NCI-H446 (cell line): ENCODE measurements around the gene MLPH.

ENCODE experiments used
- DNase-seq, 2 experiments: peaks; one replicate each; lab custom pipeline; 2025; lab: John Stamatoyannopoulos, UW

MLPH gene

DNA sequence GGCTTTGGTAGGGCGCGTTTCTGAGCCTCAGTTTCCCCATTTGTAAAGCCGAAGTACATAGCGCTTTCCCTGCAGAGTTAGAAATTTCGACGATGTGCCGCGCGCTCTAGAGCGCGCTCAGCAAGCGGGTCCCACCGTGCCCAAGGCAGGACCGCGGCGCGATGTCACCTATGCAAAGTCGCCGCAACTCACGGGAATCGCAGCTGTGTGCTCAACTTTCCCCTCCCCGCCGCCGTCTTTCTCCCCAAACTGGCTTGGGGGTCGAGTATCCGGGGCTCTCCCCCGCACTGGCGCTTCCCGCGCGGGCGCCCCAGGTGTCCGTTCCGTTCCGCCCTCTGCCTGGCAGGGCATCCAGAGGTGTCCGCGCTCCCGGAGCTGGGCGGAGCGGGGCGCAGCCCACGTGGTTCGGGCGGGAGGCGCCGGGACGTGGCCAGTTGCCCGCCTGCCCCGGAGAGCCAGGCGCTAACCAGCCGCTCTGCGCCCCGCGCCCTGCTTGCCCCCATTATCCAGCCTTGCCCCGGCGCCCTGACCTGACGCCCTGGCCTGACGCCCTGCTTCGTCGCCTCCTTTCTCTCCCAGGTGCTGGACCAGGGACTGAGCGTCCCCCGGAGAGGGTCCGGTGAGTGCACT, at the start of gene MLPH:
Gene MLPH (plus strand): TSS at position 433 of the 630 bp plus-strand sequence. CDS start 6,176 bp downstream, outside the sequence.
- no peak for DNase-seq

DNA sequence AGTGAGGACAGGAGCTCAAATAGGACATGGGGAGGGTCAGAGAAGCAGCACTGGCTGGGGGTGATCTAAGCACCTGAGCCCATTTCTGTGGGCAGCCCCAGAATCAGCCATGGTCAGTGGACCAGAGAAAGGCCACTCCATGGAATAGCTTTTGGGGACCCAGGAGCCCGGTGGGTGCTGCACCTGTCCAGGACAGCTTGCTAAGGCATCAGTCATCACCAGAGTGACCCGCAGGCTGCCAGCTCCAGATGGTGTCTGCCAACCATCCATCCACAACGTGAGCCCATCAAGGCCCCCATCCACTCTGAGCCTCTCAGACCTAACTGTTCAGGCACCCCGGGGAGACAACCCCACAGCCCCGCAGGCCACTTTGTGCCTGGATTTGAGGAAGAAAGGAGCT, 49.5 kb upstream of the MLPH start:
- no peak for DNase-seq

DNA sequence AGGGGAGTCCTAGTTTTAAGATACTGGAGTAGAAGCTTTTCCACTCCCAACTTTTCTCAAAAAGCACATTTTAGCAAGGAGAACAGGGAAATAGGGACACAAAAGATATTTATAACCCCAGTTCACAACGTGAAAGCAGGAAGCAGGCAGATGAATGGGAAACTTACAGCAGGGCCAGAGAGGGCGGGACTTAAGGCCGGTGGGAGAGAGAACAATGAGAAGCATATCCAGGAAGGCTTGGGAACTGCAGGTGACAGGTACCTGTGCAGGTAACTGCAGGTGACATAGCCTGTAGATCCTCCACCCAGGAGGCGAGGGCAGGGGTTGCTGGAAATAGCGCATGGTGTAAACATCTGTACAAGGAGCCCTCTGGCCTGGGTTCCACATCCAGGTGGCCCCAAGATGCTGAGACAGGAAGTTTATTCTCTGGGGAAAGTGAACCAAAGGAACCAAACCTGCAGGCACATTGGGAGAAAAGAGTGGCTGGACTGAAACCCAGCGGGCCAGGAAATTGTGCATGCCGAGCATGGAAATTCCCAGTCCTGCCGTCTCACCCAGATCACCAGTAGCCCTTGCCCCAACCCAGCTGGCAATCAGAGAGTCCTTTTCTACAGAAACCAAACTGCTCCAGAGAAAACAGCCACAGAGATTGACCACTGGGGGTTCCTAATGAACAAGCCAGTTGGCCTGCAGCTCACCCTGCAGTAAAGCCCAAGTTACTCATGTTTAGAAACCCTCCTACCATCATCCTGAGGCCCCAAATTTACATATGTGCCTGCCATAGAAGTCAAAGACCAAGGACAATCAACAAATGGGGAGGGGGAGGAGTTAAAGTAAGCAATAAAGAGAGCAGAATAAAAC, 48.7 kb upstream of the MLPH start:
- no peak for DNase-seq

- DNase-seq, result no peak
Measured at GRCh38 chr2:237440819-237441281, 46.2 kb upstream of the MLPH start.

- no peak for DNase-seq
Measured at GRCh38 chr2:237441605-237442274, 45.3 kb upstream of the MLPH start.

DNA sequence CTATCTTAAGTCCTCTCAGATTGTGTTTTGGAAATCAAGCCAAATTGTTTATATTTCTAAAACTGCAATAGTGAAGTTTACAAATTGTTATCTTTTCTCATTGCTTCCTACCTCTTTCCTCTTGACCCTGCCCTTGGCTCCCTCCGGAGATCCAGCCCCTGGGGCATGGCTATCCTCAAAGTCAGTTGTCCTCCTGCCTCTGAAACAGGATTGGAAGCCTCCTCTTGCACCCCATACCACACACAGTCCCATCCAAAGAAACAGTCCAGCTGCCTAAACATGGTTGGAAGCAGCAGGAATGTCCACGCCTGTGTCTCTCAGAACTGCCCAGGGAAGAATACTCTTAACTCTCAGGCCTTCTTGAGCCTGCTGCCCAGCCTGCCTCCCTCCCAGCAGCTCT, 43.0 kb upstream of the MLPH start:
- no peak for DNase-seq

DNA sequence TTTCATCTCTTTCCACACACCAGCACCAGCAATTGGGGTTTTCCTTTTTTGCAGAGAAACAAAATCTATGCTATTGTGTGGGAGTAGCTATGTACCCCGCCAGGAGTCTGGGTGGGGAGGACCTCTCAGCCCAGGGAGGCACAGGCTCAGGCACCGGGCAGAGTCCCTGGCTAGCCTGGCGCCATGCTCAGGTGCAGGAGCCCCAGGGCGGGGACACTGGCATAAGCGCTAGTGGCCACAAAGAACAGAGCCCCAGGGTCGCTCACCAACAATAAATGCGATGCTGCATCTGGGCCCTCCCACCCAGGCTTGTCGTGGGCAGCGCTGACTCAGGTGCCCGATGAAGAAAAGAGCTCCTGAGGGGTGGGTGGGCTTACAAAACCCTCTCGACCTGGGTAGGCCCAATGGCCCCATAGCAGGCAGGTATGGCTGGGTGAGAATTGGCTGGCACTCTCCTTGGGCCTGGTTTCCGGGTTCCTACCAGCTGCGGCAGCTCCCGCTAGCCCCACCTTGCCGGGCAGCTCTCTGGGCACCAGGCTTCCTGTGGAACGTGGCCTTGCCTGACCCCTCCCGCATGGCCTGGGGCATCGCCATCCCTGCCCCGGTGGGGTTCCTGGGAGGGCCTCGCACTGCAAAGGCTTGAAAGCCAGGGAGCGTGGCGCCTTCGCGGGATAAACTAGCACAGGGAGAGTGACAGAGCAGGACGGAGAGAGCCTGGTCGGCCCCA, 41.3 kb upstream of the MLPH start:
- no peak for DNase-seq

GRCh38 chr2:237446338-237446665, 40.7 kb upstream of the MLPH start:
- no peak for DNase-seq

GRCh38 chr2:237447496-237447895, 39.6 kb upstream of the MLPH start:
- DNase-seq, result no peak

- DNase-seq, result no peak
Measured at GRCh38 chr2:237448171-237448570, 38.9 kb upstream of the MLPH start.

- no peak for DNase-seq
Measured at GRCh38 chr2:237448626-237449025, 38.4 kb upstream of the MLPH start.

DNA sequence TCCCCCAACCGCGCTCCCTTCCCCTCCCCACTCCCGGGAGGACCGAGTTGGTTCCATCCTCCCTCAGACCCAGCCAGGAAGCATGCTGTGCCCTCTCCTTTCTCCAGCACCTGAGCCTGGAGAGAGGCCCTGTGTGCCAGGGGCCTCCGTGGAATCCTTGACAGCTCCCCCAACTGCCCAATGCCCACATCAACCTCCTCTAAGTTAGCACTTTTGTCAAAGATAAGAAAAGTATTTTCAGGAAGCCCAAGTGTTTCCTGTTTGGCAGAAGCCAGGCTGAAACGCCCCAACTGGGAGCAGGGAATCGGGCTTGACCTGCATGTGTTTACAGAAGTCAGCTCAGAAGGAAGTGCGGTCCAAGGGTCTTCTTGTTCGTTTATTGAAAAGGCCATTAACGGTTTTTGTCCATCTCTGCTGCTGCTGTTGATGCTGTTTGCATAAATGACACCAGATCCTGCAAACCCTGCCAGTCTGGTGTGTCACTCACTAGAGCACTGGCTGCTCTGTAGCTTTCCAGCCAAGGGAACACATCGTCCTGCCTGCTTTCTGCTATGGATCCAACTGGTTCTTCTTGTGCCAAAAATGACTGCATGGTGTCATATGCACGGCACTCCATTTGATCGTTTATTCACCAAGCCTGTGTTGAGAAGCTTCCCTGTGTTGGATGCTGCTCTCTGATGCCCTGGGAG, 37.7 kb upstream of the MLPH start:
- peak in 1 of 2 experiments; percentile 25 for DNase-seq

GRCh38 chr2:237450108-237450507, 36.9 kb upstream of the MLPH start:
- no peak for DNase-seq

DNA sequence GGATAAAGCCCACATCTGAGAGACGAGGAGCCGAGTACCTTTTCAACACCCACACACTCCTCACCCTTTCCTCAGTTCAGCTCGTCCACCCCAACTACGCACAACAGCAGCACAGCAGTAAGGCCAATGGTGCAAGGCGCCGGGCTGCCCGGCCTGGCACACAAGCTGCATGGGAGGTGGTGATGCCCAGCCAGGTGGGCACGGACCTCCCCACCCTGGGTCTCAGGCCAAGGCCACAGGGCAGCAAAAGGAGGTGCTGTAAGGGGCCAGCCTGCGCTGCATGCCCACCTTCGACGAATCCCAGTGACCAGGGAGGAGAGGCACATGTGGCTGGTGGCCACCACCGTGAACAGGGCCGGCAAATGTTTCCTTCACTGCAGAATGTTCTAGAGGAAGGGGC, 36.5 kb upstream of the MLPH start:
- no peak for DNase-seq

- no peak for DNase-seq
Measured at GRCh38 chr2:237451643-237452469, 35.2 kb upstream of the MLPH start.

DNA sequence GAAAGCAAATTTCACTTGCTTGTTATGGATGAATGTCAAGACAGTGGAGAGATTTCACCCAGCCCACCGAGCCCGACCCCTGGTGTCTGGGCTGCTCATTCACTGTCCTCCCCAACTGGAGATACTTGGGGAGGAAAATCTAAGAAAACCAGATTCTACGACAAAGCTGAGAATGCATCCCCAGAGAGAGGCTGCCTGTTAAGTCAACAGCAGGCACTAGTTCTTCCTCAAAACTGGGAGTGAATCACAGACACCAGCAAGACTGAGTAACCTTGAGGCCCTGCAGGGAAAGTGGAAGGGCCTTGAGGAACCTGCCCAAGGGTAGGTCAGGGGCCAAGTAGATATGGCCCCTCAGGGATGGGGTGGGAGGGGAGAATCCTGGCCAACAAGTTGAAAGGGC, 34.2 kb upstream of the MLPH start:
- DNase-seq, result no peak

DNA sequence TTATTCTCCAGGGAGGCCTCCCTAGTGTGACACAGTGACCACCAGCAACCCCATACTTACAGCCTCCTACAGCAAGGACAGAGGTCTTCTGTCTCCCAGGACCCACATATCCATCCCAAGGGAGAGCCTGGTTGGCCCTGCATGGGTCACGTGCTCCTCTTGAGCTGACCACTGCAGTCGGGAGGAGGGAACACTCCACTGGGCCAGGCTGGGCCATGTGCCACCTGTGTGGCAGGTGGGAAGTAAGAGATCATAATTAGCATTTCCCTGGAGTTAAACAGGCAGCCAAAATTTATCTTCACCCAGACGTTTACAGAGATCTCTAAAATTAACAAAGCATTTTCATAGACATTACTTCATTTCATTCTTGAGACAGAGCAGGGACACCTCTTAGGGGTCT, 33.4 kb upstream of the MLPH start:
- no peak for DNase-seq

GRCh38 chr2:237455764-237456163, 31.3 kb upstream of the MLPH start:
- DNase-seq, result no peak

DNA sequence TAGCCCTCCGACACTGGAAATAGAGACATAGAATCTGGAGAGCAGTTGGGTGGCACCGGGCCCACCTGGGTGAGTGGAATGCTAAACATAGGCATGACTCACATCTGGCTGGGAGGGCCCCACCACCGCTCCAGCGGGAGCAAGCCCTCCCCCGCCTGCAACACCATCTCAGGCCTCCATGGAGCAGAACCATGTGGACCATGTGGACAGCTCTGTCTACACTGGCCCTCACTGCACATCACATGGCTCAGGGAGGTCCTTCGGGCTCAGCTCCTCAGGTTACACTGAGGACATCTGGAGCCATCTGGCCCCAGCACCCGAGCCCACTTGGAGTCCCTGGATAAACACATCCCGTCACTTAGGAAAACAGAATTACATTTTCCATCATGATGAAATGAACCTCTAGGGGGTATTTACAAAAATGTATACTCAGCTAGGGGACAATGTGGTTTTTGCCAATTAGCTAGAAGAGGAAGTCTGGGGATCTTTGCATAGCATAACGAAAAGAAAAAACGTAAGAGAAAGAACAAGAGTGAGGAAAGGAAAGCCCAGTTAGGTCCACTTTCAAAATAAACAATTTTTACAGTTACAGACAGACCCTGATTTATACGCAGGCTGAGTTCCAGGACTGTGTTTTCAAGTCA, 30.7 kb upstream of the MLPH start:
- no peak for DNase-seq

DNA sequence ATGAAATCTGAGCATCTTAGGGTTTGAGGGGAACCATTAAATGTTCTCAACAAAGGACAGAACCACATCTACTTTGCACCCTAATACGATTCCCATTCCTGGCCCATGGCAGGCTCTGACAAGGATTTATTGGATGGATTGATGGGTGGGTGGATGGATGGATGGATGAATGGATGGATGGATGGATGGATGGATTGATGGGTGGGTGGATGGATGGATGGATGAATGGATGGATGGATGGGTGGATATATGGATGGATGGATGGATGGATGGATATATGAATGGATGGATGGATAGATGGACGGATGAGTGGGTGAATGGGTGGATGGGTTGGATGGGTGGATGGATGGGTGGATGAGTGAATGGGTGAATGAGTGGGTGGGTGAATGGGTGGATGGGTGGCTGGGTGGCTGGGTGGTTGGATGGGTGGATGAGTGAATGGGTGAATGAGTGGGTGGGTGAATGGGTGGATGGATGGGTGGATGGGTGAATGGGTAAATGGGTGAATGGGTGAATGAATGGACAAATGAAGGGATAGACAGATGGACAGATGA, 29.6 kb upstream of the MLPH start:
- no peak for DNase-seq
